Measurements from ENCODE around the gene MRPS16.

The MRPS16 gene

DNA sequence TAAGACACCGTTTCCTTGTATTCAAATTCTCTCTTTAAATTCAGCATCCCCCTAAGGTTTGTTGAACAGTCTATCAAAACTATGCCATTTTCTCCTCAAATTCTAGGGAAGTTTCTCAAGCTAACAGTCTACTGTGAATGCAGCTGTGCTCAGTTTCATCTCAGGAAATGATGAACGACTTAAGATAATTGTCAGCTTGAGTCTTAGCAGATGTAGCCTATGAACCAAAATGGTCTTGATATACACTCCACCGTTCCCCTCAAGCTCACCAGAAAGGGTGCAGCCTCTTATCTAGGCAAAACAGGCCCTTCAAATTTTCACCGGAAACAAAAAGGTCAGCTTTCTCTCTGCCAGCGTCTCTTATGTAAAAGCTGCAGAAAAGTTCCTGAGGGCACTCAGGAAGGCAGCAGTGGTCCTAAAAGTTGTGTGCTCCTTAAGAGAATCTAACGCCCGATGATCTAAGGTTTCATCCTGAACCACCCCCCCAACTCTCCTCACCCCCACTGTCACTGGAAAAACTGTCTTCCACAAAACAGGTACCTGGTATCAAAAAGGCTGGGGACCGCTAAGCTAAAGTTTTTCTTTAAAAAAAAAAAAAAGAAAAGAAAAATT is 7.5 kb downstream of the MRPS16 start:
- DNase-seq (ENCODE audit: low read depth in 1 of 2, low spot score in 1 of 2): no peak

DNA sequence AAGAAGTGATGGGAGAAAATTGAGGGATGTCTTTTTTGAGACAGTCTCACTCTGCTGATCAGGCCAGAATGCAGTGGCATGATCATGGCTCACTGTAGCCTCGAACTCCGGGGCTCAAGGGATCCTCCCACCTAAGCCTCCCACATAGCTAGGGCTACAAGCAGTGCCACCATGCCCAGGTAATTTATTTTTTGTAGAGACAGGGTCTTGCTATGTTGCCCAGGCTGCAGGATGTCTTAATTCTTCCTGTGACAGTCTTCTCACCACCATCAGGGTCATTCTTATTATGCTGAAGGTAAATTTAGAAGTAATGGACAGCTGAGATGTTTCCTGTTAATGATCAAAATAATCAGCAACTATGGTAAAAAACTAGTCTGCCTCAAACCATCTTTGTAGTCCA is 12.5 kb downstream of the MRPS16 start:
- DNase-seq (ENCODE audit: low read depth in 1 of 2, low spot score in 1 of 2): no peak

DNA sequence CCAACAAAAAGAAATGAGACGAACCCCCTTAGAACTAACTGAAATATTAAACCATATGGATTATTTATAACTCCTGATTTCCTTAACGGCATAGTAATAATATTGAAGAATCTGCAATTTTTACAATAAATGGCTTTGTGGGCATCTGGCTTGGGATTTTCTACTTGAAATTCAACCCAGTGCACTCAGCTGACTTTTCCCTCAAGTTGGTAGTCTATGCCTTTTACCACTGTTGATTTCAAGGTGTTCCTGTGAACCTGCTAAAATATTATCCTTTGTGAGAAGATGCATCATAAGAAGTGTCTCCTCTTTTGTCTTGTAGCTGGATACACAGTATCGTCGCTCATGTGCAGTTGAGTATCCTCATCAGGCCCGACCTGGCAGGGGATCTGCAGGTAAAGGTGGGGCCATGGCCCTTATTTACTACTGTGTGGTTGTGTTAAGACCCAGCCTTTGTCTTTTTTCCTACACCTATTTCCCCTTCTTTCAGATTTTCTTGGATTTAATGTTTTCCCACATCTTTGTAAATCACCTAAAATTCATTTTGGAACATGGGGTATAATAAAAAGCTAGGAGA is 13.4 kb downstream of the MRPS16 start:
- DNase-seq (ENCODE audit: low read depth in 1 of 2, low spot score in 1 of 2): no peak

DNA sequence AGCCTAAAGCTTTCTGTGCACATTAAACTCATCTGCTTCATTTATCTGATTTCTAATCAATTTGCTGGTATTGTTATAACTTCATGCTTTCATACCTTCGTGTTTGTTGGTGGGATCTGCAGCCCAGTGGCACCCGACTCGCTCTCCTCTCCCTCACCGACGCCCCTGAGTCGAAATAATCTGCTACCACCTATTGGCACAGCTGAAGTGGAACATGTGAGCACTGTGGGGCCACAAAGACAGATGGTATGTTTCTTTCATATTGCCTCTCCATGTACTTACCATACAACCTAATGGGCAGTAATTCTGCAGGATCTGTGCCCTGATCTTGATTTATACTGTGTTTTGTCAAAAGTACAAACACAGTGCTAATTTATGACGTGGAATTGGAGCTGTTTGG is 17.7 kb downstream of the MRPS16 start:
- DNase-seq (ENCODE audit: low read depth in 1 of 2, low spot score in 1 of 2): no peak

DNA sequence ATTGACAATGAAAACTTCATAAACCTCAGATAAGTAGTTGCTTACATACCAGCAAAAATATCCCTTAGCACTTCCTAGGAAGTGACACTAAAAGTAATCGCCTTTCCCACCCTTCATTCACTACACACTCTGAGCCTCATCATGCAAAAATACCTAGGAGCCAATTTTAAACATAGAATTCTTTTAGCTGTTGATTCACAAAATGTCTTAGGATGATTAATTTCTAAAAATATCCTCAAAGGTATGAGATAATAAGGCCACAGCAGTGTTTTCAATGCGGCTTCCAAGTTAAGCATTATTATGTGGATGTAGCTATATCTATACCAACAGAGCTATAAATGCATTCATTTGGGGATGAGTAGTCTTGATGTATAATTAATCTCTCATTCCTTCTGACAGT is 18.6 kb downstream of the MRPS16 start:
- no peak for DNase-seq (ENCODE audit: low read depth in 1 of 2, low spot score in 1 of 2)

DNA sequence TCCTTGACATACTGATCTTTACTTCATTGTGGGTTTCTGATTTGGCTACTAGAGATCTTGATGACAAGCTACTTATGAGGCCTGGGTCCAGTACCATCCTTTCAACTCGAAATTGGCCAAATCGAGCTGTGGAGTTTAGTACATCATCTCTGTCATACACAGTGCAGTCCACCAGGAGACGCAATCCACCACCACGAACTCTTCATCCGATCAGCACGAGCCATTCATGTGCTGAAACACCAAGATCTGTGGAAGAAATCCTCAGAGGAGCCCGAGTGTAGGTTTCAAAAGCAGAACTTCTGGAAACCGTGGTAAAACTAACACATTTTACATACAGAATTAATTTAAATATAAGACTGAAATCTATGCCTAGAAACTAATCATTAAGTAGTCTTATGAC is 19.6 kb downstream of the MRPS16 start:
- DNase-seq (ENCODE audit: low read depth in 1 of 2, low spot score in 1 of 2): no peak

DNA sequence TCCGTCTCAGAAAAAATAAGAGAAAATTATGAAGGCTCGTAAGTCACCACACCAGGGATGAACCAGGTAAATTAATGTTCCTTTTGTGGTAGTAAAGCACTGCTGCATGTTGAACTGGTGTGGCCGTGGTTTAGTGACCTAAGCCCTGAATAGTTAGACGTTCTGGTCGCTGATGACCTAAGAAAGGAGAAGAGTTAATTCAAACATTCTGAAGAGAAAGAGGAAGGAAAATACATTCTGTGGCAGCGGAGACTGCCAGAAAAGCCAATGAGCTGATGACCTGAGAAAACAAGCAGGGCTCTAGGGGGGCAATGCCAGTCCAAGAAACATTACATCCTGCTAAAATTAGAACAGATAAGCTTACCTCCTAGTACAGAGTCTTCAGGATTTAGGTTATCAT is 22.9 kb downstream of the MRPS16 start:
- no peak for DNase-seq (ENCODE audit: low read depth in 1 of 2, low spot score in 1 of 2)

DNA sequence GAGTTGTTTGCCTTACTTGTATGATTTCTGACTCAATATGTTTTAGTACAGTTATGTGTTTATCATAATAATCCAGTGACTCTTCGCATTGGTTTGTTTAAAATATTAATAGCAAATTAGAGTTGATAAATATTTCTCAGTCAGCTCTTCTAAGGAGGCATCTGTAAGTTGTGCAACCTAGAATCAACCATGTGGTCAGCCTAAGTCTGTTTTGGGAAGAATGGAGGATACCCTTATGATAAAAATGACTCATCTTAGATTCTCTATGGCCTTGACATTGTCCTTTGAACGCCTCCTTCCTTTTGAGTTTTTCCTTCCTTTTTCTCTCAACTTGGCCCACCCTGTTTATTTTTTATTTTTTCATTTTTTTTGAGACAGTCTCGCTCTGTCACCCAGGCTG is 24.2 kb downstream of the MRPS16 start:
- DNase-seq (ENCODE audit: low read depth in 1 of 2, low spot score in 1 of 2): no peak

DNA sequence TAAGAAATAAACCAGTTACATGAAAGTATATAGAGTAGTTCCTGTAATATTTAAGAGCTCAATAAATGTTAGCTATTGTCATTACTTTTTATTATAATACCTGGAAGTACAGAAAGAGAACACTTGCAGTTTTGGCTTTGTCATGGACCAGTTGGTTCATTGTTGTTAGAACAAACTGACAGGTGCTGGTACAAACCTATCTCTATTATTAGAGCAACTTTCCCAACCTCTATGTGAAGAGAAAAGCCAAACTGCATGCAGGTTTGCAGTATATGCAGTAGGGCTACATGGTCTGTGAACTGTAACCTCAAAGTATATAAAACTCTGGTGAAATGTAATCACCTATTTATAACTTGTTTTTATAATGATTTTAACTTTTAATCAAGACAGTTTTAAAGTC is 25.8 kb downstream of the MRPS16 start:
- no peak for DNase-seq (ENCODE audit: low read depth in 1 of 2, low spot score in 1 of 2)

DNA sequence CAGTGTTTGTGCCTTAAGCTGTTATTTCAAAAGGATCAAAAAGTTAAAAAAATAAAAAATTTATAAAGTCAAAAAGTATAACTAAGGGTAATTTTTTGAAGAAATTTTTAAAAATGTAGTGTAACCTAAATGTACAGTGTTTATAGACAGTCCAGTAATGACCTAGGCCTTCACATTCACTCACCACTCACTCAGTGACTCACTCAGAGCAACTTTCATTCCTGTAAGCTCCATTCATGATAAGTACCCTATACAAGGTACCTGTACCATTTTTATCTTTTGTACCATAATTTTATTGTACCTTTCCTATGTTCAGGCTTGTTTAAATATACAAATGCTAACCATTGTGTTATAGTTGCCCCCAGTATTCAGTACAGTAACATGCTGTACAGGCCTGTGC is 26.9 kb downstream of the MRPS16 start:
- DNase-seq (ENCODE audit: low read depth in 1 of 2, low spot score in 1 of 2): no peak

DNA sequence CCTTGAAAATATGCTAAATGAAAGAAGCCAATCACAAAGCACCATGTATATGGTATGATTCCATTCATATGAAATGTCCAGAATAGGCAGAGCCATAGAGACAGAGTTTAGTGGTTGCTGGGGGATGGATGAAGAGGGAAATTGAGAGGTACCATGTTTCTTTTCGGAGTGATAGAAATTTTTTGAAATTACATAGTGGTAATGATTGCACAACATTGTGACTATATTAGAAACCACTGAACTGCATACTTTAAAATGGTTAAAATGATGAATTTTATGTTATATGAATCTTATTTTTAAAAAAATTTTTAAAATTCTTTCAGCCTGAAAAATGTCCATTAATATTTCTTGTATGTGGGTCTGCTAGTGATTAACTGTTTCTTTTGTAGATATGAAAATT is 31.5 kb downstream of the MRPS16 start:
- DNase-seq (ENCODE audit: low read depth in 1 of 2, low spot score in 1 of 2): no peak

DNA sequence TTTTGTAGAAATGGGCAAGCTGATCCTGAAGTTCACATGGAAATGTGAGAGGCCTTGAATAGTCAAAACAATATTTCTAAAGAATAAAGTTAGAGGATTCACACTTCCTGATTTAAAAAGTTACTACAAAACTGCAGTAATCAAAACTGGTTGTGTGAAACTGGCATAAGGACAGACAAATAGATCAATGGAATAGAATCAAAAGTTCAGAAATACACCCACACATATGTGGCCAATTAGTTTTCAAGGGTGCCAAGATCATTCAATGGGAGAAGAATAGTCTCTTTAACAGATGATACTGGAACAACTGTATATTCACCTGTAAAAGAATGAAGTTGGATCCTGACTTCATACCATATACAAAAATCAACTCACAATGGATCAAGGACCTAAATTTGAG is 33.1 kb downstream of the MRPS16 start:
- DNase-seq (ENCODE audit: low read depth in 1 of 2, low spot score in 1 of 2): no peak

DNA sequence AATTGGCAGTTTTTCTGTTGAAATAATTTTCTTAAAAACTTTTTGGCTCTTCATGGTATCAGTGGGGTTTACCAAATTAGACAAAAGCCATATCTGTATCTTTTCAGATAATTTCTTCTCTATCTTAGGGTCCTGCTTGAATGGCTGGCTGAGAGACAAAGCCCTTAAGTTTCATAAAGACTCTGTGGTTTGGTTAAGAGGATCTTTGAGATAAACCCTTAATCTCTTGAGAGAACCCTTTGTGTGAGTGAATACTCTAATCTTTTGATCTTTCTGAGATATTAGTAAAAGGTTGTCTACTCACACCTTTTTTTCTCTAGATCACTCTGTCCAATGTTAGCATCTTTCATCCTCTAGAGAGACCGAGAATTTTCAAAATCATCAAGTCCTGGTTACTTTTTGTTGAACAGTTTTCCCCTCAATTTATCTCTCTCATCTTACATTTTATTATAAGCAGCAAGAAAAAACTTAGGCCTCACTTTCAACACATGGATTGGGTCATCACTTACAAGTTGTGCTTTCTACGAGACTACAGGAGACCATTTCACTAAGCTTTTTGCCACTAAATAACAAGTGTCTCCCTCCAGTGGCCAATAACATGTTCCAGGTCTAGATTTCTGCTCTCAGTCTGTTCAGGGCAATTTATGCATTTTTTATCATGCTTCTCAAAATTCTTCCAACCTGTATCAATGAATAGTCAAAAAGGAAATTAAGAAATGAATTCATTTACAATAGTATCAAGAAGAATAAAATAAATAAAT is 33.8 kb downstream of the MRPS16 start:
- DNase-seq (ENCODE audit: low read depth in 1 of 2, low spot score in 1 of 2): no peak

DNA sequence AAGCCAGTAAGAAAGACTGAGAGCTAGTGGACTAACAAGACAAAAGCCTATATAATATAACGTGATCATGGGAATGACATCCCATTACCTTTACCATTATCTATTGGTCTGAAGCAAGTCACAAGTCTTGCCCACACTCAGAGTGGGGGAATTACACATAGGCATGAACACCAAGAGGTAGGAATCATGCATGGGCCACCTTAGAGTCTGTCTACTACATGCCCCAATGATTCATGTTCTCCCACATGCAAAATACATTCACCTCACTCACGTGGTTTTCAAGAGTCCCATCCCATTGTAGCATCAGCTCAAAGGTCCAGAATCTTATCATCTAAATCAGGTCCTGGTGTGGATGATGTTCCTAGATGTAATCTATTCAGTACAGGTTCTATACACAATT is 34.8 kb downstream of the MRPS16 start:
- no peak for DNase-seq (ENCODE audit: low read depth in 1 of 2, low spot score in 1 of 2)

DNA sequence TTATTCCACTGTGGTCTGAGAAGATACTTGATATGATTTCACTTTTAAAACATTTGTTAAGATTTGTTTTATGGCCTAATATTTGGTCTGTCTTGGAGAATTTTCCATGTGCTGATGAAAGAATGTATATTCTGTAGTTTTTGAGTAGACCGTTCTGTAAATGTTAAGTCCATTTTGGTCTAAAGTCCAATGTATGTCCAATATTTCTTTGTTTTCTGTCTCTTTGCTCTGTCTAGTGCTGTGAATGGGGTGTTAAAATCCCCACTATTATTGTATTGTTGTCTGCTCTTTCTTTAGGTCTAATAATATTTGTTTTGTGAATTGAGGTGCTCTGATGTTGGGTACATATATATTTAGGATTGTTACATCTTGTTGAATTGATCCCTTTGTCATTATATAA is 36.7 kb downstream of the MRPS16 start:
- DNase-seq (ENCODE audit: low read depth in 1 of 2, low spot score in 1 of 2): no peak

DNA sequence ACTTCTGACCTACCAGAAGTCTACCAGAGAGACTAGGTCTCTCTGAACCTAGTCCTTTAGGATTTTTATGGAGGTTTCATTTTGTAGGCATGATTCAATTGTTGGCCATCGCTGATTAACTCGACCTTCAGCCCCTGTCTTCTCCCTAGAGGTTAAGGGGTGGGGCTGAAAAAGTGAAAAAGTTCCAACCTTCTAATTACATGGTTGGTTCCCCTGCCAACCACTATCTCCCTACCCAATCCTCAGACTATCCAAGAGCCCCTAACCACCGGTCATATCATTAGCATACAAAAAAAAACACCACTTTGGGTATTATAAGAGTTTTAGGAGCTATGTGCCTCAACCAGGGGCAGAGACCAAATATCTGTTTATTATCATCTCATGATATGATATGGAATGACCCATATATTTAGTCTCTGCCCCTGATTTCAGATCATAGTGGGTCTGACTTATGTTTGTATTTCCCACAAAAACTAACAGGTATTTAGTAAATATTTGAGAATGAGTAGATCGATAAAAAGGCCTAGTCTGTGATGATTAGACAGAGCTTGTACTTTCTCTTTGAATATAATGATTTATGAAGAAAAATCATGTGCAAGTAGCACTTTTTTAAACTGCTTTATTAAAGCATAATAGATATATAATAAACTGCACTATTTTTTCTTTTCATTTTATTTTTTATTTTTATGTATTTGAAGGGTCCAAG is 41.2 kb downstream of the MRPS16 start:
- no peak for DNase-seq (ENCODE audit: low read depth in 1 of 2, low spot score in 1 of 2)

DNA sequence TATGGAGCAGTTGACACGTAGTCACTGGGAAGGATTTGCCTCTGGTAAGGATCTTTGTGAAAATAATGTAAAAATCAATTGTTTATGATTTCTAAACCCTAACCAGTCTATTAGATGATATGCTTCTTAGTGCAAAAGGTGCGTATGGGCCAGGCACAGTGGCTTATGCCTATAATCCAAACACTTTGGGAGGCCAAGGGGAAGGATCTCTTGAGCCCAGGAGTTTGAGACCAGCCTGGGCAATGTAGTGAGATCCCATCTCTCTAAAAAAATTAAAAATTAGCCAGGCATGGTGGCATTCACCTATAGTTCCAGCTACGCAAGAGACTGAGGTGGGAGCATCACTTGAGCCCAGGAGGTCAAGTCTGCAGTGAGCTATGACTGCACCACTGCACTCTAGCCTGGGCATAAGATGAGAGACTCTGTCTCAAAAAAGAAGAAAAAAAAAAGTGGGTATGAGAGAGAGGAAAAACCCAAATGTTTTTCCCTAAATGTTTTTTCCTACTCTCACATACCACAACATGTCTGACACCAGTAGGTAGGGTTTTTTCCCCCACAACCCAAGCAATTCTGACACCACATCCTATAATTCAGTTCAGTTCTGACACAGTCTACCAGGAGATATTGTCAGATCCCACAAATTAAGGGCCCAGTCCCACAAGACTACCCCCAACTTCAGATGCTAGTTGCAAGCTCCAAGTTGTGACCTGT is 41.9 kb downstream of the MRPS16 start:
- no peak for DNase-seq (ENCODE audit: low read depth in 1 of 2, low spot score in 1 of 2)

DNA sequence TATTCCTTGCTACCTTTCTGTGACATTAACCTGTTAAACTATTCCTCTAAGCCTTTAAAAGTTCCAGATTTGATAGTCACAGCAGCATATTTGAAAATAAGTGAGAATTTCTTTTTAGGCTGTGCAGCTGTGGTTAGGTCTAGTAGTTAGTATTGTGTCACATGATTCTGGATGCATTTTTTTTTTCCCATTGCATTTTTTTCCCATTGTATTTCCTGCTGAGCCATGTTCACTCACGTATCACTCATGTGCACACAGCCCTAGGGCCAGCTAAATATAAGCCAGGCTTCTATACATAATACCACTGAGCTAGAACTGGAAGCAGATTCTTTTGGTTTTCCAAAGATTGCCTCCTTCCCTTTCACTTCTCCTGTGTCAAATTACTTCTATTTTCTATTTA is 42.7 kb downstream of the MRPS16 start:
- no peak for DNase-seq (ENCODE audit: low read depth in 1 of 2, low spot score in 1 of 2)

DNA sequence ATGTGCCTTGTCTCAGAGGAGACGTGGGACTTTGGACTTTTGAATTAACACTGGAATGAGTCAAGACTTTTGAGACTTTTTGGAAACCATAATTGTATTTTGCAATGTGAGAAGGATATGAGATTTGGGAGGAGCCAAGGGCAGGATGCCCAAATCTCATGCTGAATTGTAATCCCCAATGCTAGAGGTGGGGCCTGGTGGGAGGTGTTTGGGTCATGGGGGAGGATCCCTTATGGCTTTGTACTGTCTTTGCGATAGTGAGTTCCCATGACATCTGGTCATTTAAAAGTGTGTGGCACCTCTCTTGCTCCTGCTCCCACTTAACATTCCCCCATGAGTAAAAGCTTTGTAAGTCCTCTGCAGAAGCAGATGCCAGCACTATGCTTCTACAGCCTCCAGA is 44.6 kb downstream of the MRPS16 start:
- DNase-seq (ENCODE audit: low read depth in 1 of 2, low spot score in 1 of 2): no peak

DNA sequence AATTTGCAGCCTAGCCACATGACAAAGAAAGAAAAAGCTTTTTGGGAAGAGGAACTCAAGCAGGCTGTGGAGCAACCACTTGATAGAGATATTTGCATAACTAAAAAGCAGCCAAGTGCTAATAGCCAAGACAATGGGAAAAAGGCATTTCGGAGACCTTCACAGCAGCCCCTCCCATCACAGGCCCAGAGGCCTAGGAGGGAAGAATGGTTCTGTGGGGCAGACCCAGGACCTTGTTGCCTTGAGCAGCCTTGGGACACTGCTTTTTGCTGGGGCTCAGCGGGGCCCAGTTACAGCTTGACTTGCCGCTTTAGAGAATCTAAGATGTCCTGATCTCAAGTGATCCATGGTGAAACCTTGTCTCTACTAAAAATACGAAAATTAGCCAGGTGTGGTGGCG is 46.1 kb downstream of the MRPS16 start:
- no peak for DNase-seq (ENCODE audit: low read depth in 1 of 2, low spot score in 1 of 2)

DNA sequence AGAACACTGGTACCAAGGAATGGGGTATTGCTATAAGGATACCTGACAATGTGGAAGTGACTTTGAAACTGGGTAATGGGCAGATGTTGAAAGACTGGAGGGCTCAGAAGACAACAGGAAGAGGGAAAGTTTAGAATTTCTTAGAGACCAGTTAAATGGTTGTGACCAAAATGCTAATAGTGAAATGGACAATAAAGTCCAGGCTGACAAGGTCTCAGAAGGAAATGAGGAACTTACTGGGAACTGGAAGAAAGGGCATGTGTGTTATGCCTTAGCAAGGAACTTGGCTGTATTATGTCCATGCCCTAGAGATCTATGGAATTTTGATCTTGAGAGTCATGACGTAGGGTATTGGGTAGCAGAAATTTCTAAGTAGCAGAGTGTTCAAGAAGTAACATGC is 46.6 kb downstream of the MRPS16 start:
- no peak for DNase-seq (ENCODE audit: low read depth in 1 of 2, low spot score in 1 of 2)

DNA sequence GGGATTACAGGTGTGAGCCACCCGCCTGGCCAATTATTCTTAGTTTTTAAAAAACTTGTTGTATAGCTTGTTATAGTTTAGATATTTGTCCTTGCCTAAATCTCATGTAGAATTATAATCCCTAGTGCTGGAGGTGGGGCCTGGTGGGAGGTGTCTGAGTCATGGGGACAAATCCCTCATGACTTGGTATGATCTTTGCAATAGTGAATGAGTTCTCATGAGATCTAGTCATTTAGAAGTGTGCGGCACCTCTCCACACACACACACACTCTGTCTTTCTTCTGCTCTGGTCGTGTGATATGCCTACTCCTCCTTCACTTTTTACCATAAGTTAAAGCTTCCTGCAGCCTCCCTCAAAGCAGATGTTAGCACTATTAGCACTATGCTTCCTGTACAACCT is 47.4 kb downstream of the MRPS16 start:
- DNase-seq (ENCODE audit: low read depth in 1 of 2, low spot score in 1 of 2): no peak

All from stimulated activated CD4-positive, alpha-beta T cell treated with anti-CD3 and anti-CD28 coated beads, Interleukin-15, amount 100 ng/mL, for 1 hour (primary cell).